ENCODE results near the gene NCBP1. TPM values are rescaled to one million over a fixed set of nuclear protein-coding genes. Genes with fewer than 3 reads are reported as not detected.

The NCBP1 gene
- total RNA-seq, 2 experiments from 2014 or later = 42.2 to 43.0 TPM

GRCh38 chr9:97627624-97628023, 6.0 kb upstream of the NCBP1 start:
- Mint-ChIP-seq H3K27me3 (no peaks in the 10 kb centered on the region), H3K9me3 (ENCODE audit: low read depth) (no peaks in the 10 kb centered on the region), H3K4me3 (no peak overlapping the region), H3K36me3 (ENCODE audit: low read depth) (peaks cover 21% of the 10 kb centered on the region), H3K27ac (no peak overlapping the region), H3K4me1 (peaks cover 21% of the 10 kb centered on the region)
- ATAC-seq (no peak), DNase-seq (no peak)
- intact Hi-C loops (cut with DNase I, micrococcal nuclease) = no loop called here
- ChIA-PET POLR2A (no interaction called here), CTCF (interaction anchor here (0.9 to 1.9 kb wide), 3 partner anchors 29 to 1181 kb away, joined by 3 to 5 read pairs (median 3); no protein-coding TSS in a partner anchor)

GRCh38 chr9:97628668-97629067, 5.0 kb upstream of the NCBP1 start:
- intact Hi-C loops (cut with DNase I, micrococcal nuclease) = no loop called here
- DNase-seq (no peak), ATAC-seq (no peak)
- Mint-ChIP-seq H3K4me1 (peaks cover 21% of the 10 kb centered on the region), H3K27me3 (no peaks in the 10 kb centered on the region), H3K27ac (no peak overlapping the region), H3K36me3 (ENCODE audit: low read depth) (peaks cover 15% of the 10 kb centered on the region), H3K4me3 (no peak overlapping the region), H3K9me3 (ENCODE audit: low read depth) (no peaks in the 10 kb centered on the region)
- POLR2A ChIA-PET = no interaction called here
- CTCF ChIA-PET = interaction anchor here (0.6 to 2.5 kb wide), 9 partner anchors 13 to 1182 kb away, joined by 3 to 7 read pairs (median 3); partner anchors contain the start of gene TDRD7

- intact Hi-C loops (cut with DNase I, micrococcal nuclease) = no loop called here
- CTCF ChIA-PET = interaction anchor here (0.6 to 2.5 kb wide), 7 partner anchors 13 to 577 kb away, joined by 3 to 7 read pairs (median 4); partner anchors contain the start of gene TDRD7
- peaks cover 21% of the 10 kb centered on the region for H3K4me1 Mint-ChIP-seq
- H3K27ac Mint-ChIP-seq = no peak overlapping the region
- DNase-seq = no peak
- H3K4me3 Mint-ChIP-seq = no peak overlapping the region
- H3K9me3 Mint-ChIP-seq (ENCODE audit: low read depth) = no peaks in the 10 kb centered on the region
- POLR2A ChIA-PET = no interaction called here
- H3K27me3 Mint-ChIP-seq = no peaks in the 10 kb centered on the region
- H3K36me3 Mint-ChIP-seq (ENCODE audit: low read depth) = peaks cover 14% of the 10 kb centered on the region
- ATAC-seq = no peak
These were observed 4.5 kb upstream of the NCBP1 start for GRCh38 chr9:97629156-97629555.

GRCh38 chr9:97630591-97630990, 3.0 kb upstream of the NCBP1 start:
- Mint-ChIP-seq H3K36me3 (ENCODE audit: low read depth) (peaks cover 20% of the 10 kb centered on the region), H3K4me3 (no peak overlapping the region), H3K9me3 (ENCODE audit: low read depth) (no peaks in the 10 kb centered on the region), H3K27me3 (no peaks in the 10 kb centered on the region), H3K4me1 (peaks cover 30% of the 10 kb centered on the region), H3K27ac (no peak overlapping the region)
- ATAC-seq = no peak
- ChIA-PET POLR2A (interaction anchor here (0.6 kb wide), 2 partner anchors 209 to 1214 kb away, joined by 3 to 4 read pairs; no protein-coding TSS in a partner anchor), CTCF (interaction anchor here (1.1 to 1.9 kb wide), 2 partner anchors 14 to 218 kb away, joined by 3 to 4 read pairs; partner anchors contain the start of gene TDRD7)
- no peak for DNase-seq
- intact Hi-C loops (cut with DNase I, micrococcal nuclease) = loop anchor here in 1 of 2 experiments (5.0 to 10.0 kb wide), 4 partner anchors 272 to 853 kb away; partner anchors contain the start of gene ZNF510

DNA sequence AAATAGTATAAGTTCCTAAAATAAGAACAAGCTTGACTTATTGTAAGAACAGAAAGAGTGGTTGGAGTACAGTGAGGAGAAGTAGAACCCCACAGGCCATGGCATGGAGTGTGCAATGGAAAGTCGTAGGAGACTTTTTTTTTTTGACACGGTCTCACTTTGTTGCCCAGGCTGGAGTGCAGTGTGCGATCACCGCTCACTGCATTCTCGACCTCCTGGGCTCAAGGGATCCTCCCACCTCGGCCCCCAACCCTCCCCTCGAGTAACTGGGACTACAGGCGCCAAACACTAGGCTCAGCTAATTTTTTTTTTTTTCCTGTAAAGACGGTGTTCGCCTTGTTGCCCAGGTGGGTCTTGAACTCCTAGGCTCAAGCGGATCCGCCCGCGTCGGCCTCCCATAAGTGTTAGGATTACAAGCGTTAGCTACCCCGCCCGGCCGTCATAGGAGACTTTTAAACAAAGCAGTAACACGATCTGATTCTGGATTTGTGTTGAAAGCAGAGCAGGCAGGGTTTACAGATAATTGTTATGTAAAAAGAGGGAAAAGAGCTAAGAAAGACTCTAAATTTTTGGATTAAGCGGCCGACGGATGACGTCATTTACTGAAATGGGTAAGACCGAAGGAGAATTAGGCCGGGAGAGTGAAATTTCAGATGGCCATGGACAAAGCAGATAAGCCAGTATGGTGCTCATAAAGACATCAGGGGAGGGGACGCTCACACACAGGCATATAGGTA, 1.2 kb upstream of the NCBP1 start:
- Mint-ChIP-seq H3K4me3 (peak overlapping the region; percentile 92), H3K36me3 (ENCODE audit: low read depth) (peaks cover 18% of the 10 kb centered on the region), H3K27me3 (no peaks in the 10 kb centered on the region), H3K4me1 (peaks cover 41% of the 10 kb centered on the region), H3K27ac (peak overlapping the region; percentile 99), H3K9me3 (ENCODE audit: low read depth) (no peaks in the 10 kb centered on the region)
- intact Hi-C loops (cut with DNase I, micrococcal nuclease) = loop anchor here (2.0 to 10.0 kb wide), 7 partner anchors 270 to 978 kb away; partner anchors contain the start of genes PRXL2C (in 1 of the 2) and ZNF510 (in 1 of the 2)
- CTCF ChIA-PET = interaction anchor here (0.7 to 3.0 kb wide), 9 partner anchors 9 to 291 kb away, joined by 3 to 21 read pairs (median 5); partner anchors contain the start of gene XPA
- DNase-seq (peak; percentile 53), ATAC-seq (peak; percentile 3)
- POLR2A ChIA-PET = interaction anchor here (0.6 to 1.8 kb wide), 6 partner anchors 58 to 1150 kb away, joined by 3 to 8 read pairs (median 3); partner anchors contain the start of genes TMOD1 and TRMO

DNA sequence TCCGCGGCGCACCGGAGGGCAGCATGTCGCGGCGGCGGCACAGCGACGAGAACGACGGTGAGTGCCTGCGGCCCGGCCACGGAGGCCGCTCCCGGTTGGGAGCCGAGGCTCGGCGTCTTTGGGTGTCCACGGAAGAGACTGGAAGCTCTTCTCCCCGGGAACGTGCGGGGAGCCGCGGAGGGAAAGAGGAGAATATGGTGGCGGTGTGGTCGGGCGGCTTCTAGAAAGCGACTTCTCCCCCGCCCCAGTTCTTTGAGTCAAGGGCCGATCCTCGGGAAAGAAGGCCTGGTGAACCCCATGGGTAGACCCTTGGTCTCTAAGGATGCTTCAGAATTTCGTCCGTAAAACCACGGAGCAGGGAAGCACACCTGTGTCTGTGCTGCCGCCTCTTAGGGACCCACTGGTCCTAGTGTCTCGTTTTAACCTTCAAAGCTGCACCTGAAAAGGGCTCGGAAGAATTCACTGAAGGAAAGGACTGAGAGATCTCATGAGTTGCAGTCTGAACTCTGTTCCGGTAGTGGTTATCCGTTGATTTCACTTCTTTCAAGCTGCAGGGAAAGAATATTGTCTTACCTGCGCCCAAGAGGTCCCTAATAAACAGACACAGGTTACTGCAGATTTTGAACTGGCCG, 354 bp downstream of the NCBP1 start:
- ChIA-PET CTCF (interaction anchor here (0.6 to 3.0 kb wide), 8 partner anchors 14 to 268 kb away, joined by 3 to 21 read pairs (median 5); partner anchors contain the start of gene XPA), POLR2A (interaction anchor here (0.9 to 1.8 kb wide), 7 partner anchors 15 to 396 kb away, joined by 3 to 8 read pairs (median 4); partner anchors contain the start of genes ANP32B, TMOD1, TRMO and XPA)
- Mint-ChIP-seq H3K4me3 (peak overlapping the region; percentile 92), H3K27ac (peak overlapping the region; percentile 99), H3K4me1 (peaks cover 51% of the 10 kb centered on the region), H3K36me3 (ENCODE audit: low read depth) (peaks cover 19% of the 10 kb centered on the region), H3K27me3 (no peaks in the 10 kb centered on the region), H3K9me3 (ENCODE audit: low read depth) (no peaks in the 10 kb centered on the region)
- DNase-seq (no peak), ATAC-seq (no peak)
- intact Hi-C loops (cut with DNase I, micrococcal nuclease) = loop anchor here (1.0 to 10.0 kb wide), 19 partner anchors 17 to 1216 kb away; partner anchors contain the start of genes XPA (in 2 of the 2), HABP4 (in 1 of the 2), PRXL2C (in 1 of the 2) and TDRD7 (in 1 of the 2)

GRCh38 chr9:97635026-97635425, 1.4 kb downstream of the NCBP1 start:
- Mint-ChIP-seq H3K27me3 (no peaks in the 10 kb centered on the region), H3K4me3 (peak overlapping the region; percentile 92), H3K27ac (peak overlapping the region; percentile 99), H3K36me3 (ENCODE audit: low read depth) (peaks cover 22% of the 10 kb centered on the region), H3K4me1 (peaks cover 55% of the 10 kb centered on the region), H3K9me3 (ENCODE audit: low read depth) (no peaks in the 10 kb centered on the region)
- ChIA-PET POLR2A (interaction anchor here (0.6 kb wide), 1 partner anchor 49 kb away, joined by 8 read pairs; no protein-coding TSS in a partner anchor), CTCF (interaction anchor here (1.2 kb wide), 1 partner anchor 19 kb away, joined by 4 read pairs; no protein-coding TSS in a partner anchor)
- no peak for DNase-seq
- ATAC-seq = no peak
- intact Hi-C loops (cut with DNase I, micrococcal nuclease) = loop anchor here in 1 of 2 experiments (2.0 to 10.0 kb wide), 2 partner anchors 16 to 620 kb away; no protein-coding TSS in a partner anchor

DNA sequence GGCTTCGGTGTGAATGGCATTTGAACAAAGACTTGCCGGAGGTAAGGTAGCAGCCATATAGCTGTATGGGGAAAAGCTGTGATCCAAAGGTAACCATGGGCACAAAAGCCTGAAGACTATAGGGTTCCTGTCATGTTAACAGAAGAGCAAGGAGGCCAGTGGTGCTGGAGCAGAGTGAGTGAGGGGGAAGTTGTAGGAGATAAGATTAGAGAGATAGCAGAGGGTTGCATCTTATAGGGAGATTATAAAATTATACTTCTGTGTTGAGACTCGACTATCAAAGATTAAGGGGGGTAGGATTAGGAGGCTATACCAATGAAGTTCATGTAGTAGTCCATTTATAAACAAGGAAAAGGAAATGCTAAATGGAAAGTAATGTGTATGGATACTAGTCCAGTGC, 3.3 kb downstream of the NCBP1 start:
- DNase-seq = no peak
- H3K4me3 Mint-ChIP-seq = peak overlapping the region; percentile 12
- ChIA-PET POLR2A (interaction anchor here (0.7 kb wide), 1 partner anchor 12 kb away, joined by 3 read pairs; no protein-coding TSS in a partner anchor), CTCF (interaction anchor here (0.9 to 1.6 kb wide), 3 partner anchors 9 to 40 kb away, joined by 3 to 5 read pairs (median 4); no protein-coding TSS in a partner anchor)
- intact Hi-C loops (cut with DNase I, micrococcal nuclease) = loop anchor here in 1 of 2 experiments (10.0 kb wide), 1 partner anchor 622 kb away; no protein-coding TSS in a partner anchor
- ATAC-seq = no peak
- peaks cover 52% of the 10 kb centered on the region for H3K4me1 Mint-ChIP-seq
- peaks cover 27% of the 10 kb centered on the region for H3K36me3 Mint-ChIP-seq (ENCODE audit: low read depth)
- H3K9me3 Mint-ChIP-seq (ENCODE audit: low read depth) = no peaks in the 10 kb centered on the region
- H3K27ac Mint-ChIP-seq = peak overlapping the region; percentile 5
- no peaks in the 10 kb centered on the region for H3K27me3 Mint-ChIP-seq

DNA sequence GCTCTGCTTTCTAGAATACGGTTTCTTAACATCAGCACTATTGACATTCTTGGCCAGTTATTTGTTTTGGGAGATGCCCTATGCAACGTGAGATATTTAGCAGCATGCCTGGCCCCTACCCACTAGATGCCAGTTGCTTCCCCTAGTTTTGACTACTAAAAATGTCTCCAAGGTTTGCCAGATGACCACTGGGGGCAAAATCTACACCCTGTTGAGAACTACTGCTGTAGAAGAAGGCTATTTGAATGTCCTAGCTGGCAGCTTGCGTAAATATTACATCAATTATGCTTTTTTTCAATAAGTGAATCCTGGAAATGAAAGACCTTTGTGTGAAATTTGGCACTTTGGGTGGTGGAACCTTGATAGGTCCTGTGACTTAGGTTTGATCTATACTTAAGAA, 5.0 kb downstream of the NCBP1 start:
- ChIA-PET POLR2A (no interaction called here), CTCF (interaction anchor here (0.7 to 1.1 kb wide), 5 partner anchors 9 to 65 kb away, joined by 3 to 6 read pairs (median 3); no protein-coding TSS in a partner anchor)
- DNase-seq (peak; percentile 11), ATAC-seq (no peak)
- H3K4me1 Mint-ChIP-seq = peaks cover 50% of the 10 kb centered on the region
- H3K27me3 Mint-ChIP-seq = no peaks in the 10 kb centered on the region
- intact Hi-C loops (cut with DNase I, micrococcal nuclease) = loop anchor here in 1 of 2 experiments (10.0 kb wide), 1 partner anchor 624 kb away; no protein-coding TSS in a partner anchor
- no peaks in the 10 kb centered on the region for H3K9me3 Mint-ChIP-seq (ENCODE audit: low read depth)
- peaks cover 34% of the 10 kb centered on the region for H3K36me3 Mint-ChIP-seq (ENCODE audit: low read depth)
- no peak overlapping the region for H3K4me3 Mint-ChIP-seq
- no peak overlapping the region for H3K27ac Mint-ChIP-seq

DNA sequence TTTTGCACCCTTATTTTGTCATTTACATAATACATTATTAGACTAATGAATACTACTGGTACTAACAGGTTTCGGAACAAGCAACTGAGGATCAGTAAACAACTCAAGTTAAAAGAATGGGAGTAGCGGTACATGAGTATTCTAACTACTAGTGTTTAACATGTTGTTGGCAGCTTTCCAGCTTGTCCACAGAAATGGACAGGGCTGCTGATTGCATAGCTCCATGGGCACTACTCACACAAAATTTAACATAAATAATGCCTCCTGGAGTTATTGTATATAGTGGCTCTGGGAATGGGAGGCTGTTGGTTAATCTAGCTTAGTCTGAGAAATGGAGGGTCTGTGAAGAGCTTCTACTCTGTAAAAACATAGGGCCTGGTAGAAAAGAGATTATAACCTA, 6.7 kb downstream of the NCBP1 start:
- ATAC-seq (no peak), DNase-seq (no peak)
- intact Hi-C loops (cut with DNase I, micrococcal nuclease) = no loop called here
- Mint-ChIP-seq H3K27me3 (no peaks in the 10 kb centered on the region), H3K36me3 (ENCODE audit: low read depth) (peaks cover 30% of the 10 kb centered on the region), H3K4me1 (peaks cover 46% of the 10 kb centered on the region), H3K9me3 (ENCODE audit: low read depth) (no peaks in the 10 kb centered on the region), H3K27ac (no peak overlapping the region), H3K4me3 (no peak overlapping the region)
- ChIA-PET CTCF (interaction anchor here (0.8 to 1.7 kb wide), 4 partner anchors 8 to 250 kb away, joined by 3 to 5 read pairs (median 3); no protein-coding TSS in a partner anchor), POLR2A (interaction anchor here (0.6 kb wide), 1 partner anchor 49 kb away, joined by 3 read pairs; no protein-coding TSS in a partner anchor)
